HG03095 (cell line): Measurements from ENCODE around the gene CDKL4.
"Not testable (repeated sequence)": the region's sequence is repeated elsewhere in the genome, so short reads cannot be mapped to it uniquely, and the experiment has no call there.

Experiments used
- ATAC-seq: cut with Tn5 transposase; IDR thresholded peaks from one replicate; pipeline ENCODE4 v1.9.1; 2021; ENCODE audit warnings: moderate library complexity; ENCODE audit not compliant: unreplicated experiment

The CDKL4 gene

DNA sequence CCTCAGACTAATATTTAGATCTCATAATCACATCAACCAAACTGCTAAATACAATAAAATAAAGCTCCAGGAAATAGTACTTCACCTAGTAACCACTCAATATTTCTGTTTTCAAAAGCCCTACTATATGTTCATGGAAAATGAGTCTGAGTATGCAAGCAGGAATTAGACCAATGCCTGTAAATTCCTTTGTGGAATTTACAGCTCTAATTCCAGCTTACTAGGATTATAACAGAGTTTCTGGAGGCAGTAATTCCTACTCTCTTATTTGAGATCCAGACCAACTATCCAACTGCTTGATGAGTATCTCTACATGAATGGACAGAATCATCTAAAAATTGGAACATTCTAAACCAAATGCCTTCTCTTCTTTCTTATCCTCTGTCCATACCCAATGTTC is 11.6 kb downstream of the CDKL4 start:
- no peak for ATAC-seq

DNA sequence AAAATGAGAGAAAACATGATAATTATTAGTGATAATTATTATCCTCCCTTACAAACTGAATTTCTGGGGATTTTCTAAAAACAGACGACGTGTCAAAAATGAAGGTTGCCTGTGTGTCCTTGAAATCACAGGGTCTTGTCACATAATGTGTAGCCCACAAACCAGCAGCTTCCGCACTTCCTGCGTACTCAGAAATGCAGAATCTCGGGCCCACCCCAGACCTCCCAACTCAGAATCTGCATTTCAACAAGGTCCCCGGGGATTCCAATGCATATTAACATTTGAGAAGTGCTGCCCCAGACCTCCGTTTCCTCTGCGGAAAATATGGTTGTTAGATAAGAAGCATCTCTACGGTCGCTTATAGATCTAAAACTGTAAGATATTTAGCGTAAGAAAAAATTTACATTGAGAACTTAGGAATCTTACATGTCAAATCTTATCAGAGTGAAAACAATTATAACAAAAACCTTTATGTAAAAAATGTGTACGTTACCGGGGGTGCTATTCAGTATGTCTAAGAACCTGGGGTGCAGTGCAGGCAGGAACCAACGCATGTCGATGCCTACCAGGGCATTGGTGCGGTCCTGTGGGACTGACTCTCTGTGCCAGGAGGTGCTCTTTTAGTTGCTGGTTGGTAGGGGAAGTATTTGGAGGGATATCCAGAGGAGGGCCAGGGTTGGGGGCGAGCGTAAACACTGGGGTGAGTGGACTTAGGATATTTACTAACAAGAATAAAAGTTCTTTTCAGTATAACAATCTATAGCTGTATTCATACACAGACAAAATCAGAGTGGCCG is 15.2 kb downstream of the CDKL4 start:
- peak; percentile 32 for ATAC-seq

DNA sequence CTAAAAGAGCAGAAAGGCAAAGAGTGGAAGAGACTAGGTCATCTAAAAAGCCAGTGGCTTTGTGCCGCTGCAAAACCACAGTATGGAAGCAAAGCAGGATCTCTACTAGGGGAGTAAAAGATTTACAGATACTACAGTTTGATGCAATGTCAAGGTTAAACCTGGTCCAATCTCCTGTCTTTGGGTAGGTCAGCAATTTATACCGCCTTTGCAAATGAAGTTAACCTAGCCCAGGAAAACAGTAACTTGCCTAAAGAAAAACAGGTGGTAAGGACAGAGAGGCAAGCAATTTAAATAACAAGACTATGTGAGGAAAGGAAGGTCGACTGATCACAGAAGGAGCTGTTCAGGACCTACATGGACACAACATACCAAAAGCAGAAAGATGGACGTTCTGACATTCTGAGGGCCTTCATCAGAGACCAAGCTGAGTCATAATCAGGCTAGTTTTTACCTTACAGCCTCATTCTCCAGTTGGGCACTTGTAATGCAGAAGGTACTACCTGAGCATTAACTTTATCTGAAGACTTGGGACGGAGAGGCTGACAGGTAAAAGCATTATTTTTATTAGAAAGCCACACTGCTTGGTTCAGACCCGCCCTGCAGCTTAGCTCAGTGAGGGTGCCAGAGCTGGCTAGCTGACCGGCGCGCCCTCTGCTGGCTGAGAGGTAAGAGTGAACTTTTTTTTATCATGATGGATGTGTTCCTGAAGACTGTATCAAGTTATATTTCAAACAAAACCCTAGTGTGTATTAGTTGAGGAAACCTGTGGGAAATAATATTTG is 15.9 kb downstream of the CDKL4 start:
- peak; percentile 78 for ATAC-seq

DNA sequence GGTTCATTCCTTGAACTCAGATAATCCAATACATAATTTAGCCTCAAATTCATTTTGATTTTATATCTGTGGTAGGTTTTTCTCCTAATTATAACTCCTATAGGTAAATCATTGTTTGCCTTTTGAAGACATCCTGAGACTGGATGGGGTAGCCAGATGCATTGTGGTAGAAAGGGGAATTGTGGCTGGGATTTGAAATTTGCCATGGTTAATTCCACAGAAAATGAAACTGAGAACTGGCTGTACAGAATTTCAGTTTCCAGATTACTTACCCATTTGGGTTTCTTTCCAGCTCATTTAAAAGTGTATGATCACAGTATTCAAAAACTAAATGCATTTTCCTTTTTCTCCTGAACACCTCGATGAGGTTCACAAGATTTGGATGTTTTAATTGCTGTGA is 18.2 kb downstream of the CDKL4 start:
- ATAC-seq: no peak

DNA sequence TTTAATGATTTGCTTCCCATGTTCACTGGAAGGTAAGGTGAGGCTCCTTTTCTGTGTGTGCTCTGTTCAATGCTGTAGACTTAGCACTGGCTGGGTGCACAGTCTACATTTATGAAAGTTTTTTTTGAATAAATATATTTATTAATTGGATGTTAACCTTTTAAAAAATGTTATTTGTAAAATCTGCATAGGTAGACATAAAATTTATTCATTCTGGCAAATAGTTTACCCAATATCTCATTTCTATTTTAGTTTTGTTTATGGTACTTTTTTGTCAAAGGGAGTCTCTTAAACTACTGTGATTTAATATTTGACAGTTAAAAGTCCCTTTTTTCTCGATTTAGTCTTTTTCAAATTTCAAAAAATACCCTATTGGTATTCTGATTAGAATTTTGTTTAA is 19.9 kb downstream of the CDKL4 start:
- ATAC-seq: no peak

DNA sequence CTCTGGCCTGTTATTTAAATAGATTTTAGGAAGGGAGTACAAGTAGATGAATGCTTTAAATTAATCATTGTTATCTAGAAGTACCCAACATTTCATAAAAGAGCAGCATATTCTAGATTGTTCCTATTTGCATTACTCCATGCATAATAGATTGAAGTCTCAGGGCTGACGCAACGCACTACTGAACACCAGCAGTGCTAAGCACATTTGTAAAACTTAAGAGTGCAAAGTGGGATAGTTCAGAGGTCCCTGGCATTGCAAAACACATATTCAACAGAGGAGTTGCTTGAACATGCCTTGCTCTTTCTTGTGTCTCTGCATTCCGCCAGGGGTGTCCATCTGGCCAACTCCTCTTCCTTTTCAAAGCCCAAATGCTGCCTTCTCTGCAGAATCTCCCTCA is 22.3 kb downstream of the CDKL4 start:
- no peak for ATAC-seq

DNA sequence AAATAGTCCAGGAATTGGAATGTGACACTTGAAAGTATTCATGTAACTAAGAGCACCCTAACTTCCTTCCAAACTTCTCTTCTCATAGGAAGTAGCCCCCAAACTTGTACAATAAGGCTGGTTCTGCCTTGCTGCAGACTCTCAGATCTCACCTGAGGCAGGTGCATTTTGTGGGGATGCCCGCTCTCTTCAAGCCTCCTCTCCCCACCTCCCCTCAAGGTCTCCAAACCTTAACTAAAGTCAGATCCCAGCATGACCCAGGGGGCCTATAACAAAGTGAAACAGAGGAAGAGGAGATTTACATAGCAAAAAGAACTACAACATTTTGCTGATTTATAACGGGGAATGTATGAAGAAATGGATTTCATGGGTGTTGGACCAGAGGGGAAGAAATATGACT is 23.6 kb downstream of the CDKL4 start:
- ATAC-seq: no peak

DNA sequence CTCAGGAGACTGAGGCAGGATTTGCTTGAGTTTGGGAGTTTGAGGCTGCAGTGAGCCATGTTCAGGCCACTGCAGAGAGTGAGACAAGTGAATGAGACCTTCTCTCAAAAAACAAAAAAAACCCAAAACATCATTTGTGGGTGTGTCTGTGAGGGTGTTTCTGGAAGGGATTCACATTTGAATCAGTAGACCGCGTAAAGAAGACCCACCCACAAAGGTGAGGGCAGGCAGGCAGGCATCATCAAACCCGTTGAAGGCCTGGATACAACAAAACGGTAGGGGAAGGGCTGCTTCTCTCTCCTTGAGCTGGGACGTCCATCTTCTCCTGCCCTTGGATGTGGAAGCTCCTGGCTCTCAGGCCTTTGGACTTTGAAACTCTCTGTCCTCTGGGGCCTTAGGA is 25.4 kb downstream of the CDKL4 start:
- ATAC-seq: no peak

DNA sequence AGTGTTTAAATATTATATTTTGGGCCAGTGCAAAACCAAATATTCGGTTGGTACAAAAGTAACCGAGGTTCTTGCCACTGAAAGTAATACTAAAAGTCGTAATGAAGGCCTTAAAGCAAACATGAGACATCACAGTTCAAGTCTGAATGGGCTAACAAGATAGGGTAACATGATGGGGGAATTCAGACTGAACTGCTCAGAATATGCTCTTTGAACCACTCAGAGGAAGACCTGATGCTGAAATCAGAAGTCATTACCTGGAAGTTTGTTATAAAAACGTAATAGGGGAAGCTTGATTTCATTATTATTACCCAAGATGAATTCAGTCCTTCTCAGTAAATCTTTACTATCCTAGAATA is 26.6 kb downstream of the CDKL4 start:
- ATAC-seq: no peak

DNA sequence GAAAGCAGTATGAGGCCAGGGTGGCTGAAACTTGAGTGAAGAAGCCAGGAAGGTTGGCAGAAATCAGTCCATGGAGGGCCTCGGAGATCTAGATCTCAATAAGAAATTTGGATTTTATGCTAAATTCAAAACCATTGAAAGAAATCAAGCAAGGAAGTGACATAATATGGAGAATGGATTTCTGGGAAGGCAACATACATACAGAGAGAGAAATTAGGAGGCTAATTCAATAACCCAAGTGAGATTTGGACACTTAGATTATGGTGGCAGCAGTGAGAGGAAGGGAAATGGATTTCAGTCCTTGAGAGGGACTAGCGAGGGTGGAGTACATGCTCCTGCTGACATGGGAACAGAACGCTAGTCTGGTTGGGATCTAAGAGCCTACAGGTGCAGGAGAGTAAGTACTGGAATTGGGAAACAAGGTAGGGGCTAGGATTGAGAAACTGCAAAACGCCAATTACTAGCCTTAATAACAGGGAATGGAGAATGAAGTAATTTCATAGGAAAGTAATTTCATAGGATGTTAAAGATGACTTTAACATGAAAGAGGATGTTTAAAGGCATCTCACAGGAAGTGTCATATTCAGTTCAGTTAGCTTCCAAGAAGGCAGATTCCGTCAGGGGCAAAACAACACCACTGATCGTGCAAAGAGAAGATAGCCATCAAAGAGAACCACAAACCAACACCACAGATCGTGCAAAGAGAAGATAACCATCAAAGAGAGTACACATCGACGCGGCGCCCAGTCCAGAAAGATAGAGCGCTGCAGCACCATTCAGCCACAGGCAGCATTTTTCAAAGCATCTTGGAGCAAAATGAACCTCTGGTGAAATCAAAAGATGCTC is 27.2 kb downstream of the CDKL4 start:
- no peak for ATAC-seq

DNA sequence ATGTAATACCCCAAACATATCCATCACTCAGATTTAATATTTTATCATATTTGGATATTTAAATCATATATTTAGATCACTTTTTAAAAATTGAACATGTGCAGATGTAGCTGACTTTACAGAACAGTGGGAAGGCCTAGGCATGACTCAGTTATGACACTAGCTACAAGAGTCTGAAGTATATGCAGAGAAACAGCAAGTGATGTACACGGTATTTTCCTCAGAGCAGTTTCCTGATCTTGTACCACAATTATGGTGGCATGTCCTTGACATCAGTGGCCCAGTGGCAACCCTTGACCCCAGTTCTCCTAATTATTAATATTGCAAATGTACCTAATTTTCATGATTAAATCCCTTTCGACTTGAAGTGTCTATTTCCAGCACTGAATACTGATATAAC is 28.2 kb downstream of the CDKL4 start:
- ATAC-seq: no peak

DNA sequence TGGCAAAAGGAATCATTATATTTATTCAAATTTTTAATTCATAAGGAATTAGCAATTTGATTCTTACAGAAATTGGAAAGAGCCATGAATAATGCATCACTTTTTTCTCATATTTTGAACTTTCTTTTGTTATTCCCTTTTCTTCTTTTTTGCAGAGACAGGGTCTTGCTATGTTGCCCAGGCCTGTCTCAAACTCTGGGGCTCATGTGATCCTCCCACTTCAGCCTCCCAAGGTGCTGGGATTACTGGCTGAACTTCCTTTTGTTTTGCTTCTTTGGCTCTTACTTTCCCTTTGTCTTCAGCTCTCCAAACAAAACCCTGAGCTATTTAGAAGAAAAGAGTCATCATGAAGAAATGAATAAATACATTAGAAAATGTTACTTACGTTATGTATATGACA is 30.8 kb downstream of the CDKL4 start:
- ATAC-seq: no peak

DNA sequence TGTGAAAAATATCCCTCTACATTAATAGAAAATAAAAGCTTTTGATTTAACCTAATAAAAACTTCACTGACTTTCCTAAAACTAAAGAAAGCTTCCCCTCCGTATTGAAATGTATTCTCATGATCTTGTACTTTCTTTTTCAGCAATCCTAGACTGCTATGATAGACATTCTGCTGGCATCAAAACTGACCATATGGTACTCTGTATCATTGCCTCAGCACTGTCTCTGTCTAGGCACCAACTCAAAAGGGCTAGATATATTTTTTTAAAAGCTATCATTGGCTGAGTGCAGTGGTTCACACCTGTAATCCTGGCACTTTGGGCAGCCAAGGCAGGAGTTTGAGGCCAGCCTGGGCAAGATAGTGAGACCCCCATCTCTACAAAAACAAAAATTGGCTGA is 32.9 kb downstream of the CDKL4 start:
- no peak for ATAC-seq

DNA sequence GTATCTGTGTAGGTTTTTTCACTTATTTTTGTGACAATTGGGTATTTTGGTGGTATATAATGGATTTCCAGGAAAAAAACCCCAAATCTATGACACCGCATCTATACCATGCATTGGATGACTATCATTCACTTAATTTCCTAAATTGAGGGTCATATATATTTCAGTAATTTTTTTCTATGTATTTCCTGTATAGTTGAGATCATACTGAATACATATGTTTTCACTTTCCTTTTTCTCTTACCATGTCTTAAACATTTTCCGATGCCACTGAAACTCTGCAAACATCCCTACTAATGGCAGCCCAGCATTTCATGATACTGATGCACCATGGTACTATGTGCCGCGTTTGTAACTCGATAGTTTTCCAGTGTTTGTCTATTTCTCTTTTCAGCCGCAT is 40.4 kb downstream of the CDKL4 start:
- ATAC-seq: no peak

DNA sequence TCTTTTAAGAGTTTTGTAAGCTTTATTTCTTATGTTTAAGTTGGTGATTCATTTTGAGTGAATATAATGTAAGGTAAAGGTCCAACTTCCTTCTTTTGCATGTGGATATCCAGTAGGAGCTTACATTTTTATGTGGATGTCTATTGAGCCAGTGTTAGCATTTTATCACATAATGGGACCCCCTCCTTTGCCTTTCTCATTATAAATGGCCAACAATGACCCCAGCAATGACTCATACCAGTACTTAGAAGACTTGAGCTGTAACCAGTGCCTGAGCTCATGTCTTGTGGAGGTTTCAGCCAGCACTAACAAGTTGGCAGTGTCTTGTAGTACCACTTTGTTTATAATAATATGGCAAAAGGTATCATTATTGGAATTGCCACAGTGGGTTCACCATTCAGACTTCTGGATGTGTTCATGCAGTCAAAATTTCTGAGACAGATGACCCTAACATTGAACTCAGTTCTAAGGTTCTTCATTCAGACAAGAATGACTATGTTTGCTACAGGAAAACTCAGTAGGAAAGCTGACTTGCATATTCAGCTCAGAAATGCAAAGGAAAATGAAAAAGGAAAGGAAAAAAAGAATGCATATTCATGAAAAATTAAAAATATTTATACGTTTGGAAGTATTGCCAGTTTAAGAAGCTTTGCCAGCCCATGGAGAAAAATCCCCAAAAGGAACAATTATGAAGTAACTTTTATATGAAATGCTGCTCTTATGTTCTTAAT is 41.0 kb downstream of the CDKL4 start:
- ATAC-seq: no peak

DNA sequence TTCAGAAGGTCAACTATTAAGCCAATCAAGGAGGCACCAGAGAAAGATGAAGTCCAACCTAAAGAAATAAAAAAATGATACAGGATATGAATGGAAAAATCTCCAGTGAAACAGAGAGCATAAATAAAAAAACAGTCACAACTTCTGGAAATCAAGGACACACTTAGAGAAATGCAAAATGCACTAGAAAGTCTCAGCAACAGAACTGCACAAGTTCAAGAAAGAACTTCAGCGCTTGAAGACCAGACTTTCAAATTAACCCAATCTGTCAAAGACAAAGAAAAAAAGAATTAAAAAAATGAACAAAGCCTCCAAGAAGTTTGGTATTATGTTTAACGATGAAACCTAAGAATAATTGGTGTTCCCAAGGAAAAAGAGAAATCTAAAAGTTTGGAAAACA is 46.8 kb downstream of the CDKL4 start:
- ATAC-seq: not testable (repeated sequence)

DNA sequence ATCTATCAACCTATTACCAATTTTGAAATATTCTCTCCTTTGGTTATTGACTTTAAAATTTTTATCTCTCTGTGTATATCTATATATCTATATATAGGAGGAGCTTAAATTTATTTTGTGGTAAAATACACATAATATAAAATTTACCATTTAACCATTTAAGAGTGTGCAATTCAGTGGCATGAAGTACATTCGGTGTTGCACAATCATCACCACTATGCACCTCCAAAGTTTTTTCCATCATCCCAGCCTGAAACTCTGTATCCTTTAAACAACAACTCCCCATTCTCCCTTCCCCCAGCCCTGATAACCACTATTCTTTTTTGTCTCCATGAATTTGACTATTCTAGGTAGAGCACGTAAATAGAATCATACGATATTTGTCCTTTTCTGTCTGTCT is 49.1 kb downstream of the CDKL4 start:
- ATAC-seq: no peak

DNA sequence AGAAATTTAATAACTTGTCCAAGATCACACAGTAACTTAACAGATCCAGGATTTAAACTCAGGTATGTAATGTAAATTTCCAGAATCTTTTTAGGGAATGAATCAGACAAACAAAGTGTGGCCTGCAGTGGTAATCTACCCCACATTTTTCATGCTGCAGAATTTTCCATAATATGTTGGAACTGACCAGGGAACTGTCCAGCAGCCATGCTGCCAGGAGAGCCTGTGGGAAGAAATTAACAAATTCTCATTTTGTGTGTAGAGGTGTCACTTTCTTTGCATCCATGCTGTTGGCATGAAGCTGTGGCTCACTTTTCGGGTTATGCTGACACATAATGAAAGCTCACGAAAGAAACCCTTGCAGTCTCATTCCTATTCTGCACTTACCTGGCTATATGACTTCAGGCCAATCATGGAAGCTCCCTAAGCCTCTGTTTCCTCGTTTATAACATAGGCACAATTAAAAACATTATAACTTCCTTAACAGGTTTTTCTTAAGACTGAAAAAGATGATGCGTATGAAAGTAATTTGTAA is 54.7 kb downstream of the CDKL4 start:
- ATAC-seq: no peak

DNA sequence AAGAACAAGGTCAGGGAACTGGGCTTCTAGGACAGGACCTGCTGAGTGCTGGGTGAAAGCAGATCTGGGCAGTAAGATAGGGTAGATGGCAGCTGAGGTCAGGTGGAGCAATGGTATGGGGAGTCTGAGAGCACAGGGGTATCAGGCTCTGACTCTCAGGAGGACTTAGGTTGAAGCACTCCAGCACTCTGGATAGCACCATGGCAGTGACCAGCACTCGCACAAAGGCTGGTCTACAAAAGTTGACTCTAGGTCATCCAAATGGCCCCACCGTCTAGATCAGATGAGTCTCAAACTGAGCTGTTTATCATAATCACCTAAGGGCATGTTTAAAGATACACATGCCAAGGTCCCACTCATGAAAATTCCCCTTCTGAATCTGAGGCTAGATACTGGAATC is 60.1 kb downstream of the CDKL4 start:
- ATAC-seq: no peak

DNA sequence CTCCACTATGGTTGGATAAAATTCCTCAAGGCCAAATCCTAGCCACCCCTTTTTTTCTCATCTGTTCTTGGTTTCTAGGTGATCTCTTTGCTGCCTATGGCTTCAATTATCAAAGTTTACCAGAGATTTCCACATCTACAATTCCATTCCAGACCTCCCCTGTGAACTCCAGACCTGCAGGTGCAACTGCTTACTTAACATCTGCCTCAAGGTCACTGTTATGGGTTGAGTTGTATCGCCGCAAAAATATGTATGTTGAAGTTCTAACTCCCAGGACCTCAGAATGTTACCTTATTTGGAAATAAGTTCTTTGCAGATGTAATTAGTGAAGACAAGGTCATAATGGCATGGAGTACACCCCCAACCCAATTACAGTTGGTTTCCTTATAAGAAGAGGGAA is 62.5 kb downstream of the CDKL4 start:
- ATAC-seq: no peak
